ENCODE measurements around the gene RPLP1.

GRCh38 chr15:69454953-69455352 lies 2.3 kb downstream of the RPLP1 start:
- TF ChIP-seq CTCF (conservative IDR thresholded peaks at IDR 0.05 in 1 of 2, IDR thresholded peaks at IDR 0.05 in 1 of 2; ENCODE audit: low read depth in 1 of 2, low read length in 2 of 2) (no peak), EZH2 (IDR thresholded peaks at IDR 0.05; ENCODE audit: low read length, missing control alignments) (no peak)
